ENCODE data around the gene NXPH4. TPM values are rescaled to one million over a fixed set of nuclear protein-coding genes. Genes with fewer than 3 reads are reported as not detected.

Gene NXPH4
- total RNA-seq (2014; rRNA removed; shearing (Covaris generic)) (4.7 and 5.3 TPM in 2 replicates), total RNA-seq (2022) (9.8 and 10.5 TPM in 2 replicates), Bru-seq, nascent RNA (percentile 25 among the genes with signal in this experiment), BruChase-seq, experiment 1, labeled RNA remaining after a 6-hour chase (percentile 44 among the genes with signal in this experiment), BruChase-seq, experiment 2, labeled RNA remaining after a 2-hour chase (percentile 41 among the genes with signal in this experiment)
- long read RNA-seq, transcript NXPH4-201 (2 exons, 1,804 nt) = major isoform, 8 of 13 reads
- long read RNA-seq, partial matches to known transcripts = 0 of 13 reads
- long read RNA-seq, other reads (novel, unspliced or antisense) = 5 of 13 reads

- H4K20me1 ChIP-seq (ENCODE audit: insufficient read depth, low read length) = no peaks in the 10 kb centered on the region
- H3K4me2 ChIP-seq (ENCODE audit: low read length) = peak within 1 kb of the TSS; percentile 86
- CTCF ChIA-PET (ENCODE audit: unreplicated experiment) = interaction anchor here (1.0 kb wide), 1 partner anchor 14 kb away, joined by 3 read pairs; the partner anchor contains the start of gene SHMT2
- peak; percentile 69 for DNase-seq (ENCODE audit: low spot score)
- H2AFZ ChIP-seq (ENCODE audit: low read length) = peak within 1 kb of the TSS; percentile 10; the same call in 1 of the 2 replicates
- peak within 1 kb of the TSS; percentile 71 for H3K4me3 ChIP-seq (ENCODE audit: low read depth, low read length, poor library complexity, severe bottlenecking)
- H3K36me3 ChIP-seq (ENCODE audit: insufficient read depth, low read length) = no peaks in the 10 kb centered on the region
- no TSS peak for BruUV-seq (replicated peaks)
- TF ChIP-seq EZH2phosphoT487 (IDR thresholded peaks at IDR 0.05; ENCODE audit: borderline replicate concordance, low read depth, low read length) (no peak), CTCF (conservative IDR thresholded peaks at IDR 0.05; ENCODE audit: low read length) (0 out of 2 replicates have a peak, but pooled peaks have one; percentile 22)
- peaks cover 70% of the 10 kb centered on the region for H3K4me1 ChIP-seq (ENCODE audit: insufficient read depth, low read length, poor library complexity, severe bottlenecking)
- no peaks in the 10 kb centered on the region for H3K9me2 ChIP-seq (ENCODE audit: insufficient read depth, low read length)
- H3K9me3 ChIP-seq (ENCODE audit: low read length) = no peaks in the 10 kb centered on the region
- no peak within 1 kb of the TSS for H3K27ac ChIP-seq (ENCODE audit: low read depth, low read length, poor library complexity, severe bottlenecking)
- intact Hi-C loops (cut with micrococcal nuclease; ENCODE audit: unreplicated experiment) = loop anchor here (1.0 kb wide), 1 partner anchor 13 kb away; the partner anchor contains the start of gene SHMT2
- POLR2A ChIA-PET = interaction anchor here (1.1 to 1.7 kb wide), 2 partner anchors 11 to 13 kb away, joined by 4 to 7 read pairs; partner anchors contain the start of gene SHMT2
- no peaks in the 10 kb centered on the region for H3K79me2 ChIP-seq (ENCODE audit: insufficient read depth, low read depth, low read length)
Measured at GRCh38 chr12:57216014-57216911, at the start of gene NXPH4. TSS of gene NXPH4 (plus strand) at chr12:57216794. CDS start at chr12:57216970, 176 bp downstream.

GRCh38 chr12:57166971-57167371, 49.6 kb upstream of the NXPH4 start:
- intact Hi-C loops (cut with micrococcal nuclease; ENCODE audit: unreplicated experiment) = no loop called here
- Histone ChIP-seq H2AFZ (ENCODE audit: low read length) (no peak overlapping the region), H3K9me2 (ENCODE audit: insufficient read depth, low read length) (no peaks in the 10 kb centered on the region), H3K9me3 (ENCODE audit: low read length) (no peaks in the 10 kb centered on the region), H4K20me1 (ENCODE audit: insufficient read depth, low read length) (no peaks in the 10 kb centered on the region), H3K36me3 (ENCODE audit: insufficient read depth, low read length) (no peaks in the 10 kb centered on the region), H3K27ac (ENCODE audit: low read depth, low read length, poor library complexity, severe bottlenecking) (no peak overlapping the region), H3K4me1 (ENCODE audit: insufficient read depth, low read length, poor library complexity, severe bottlenecking) (peaks cover 17% of the 10 kb centered on the region), H3K4me2 (ENCODE audit: low read length) (no peak overlapping the region), H3K4me3 (ENCODE audit: low read depth, low read length, poor library complexity, severe bottlenecking) (no peak overlapping the region), H3K79me2 (ENCODE audit: insufficient read depth, low read depth, low read length) (no peaks in the 10 kb centered on the region)
- ChIA-PET CTCF (ENCODE audit: unreplicated experiment) (no interaction called here), POLR2A (no interaction called here)
- no TSS peak for BruUV-seq (replicated peaks)
- no peak for DNase-seq (ENCODE audit: low spot score)
- TF ChIP-seq CTCF (conservative IDR thresholded peaks at IDR 0.05; ENCODE audit: low read length) (no peak), EZH2phosphoT487 (IDR thresholded peaks at IDR 0.05; ENCODE audit: borderline replicate concordance, low read depth, low read length) (no peak)
